ENCODE measurements around the gene PADI4. TPM values are rescaled to one million over a fixed set of nuclear protein-coding genes. Genes with fewer than 3 reads are reported as not detected.

PADI4 gene
- total RNA-seq, 1 experiment from 2014 or later: 7.7 TPM

- TF ChIP-seq EZH2 (IDR thresholded peaks at IDR 0.05; ENCODE audit: low read depth): no peak
- TF ChIP-seq CTCF (conservative IDR thresholded peaks at IDR 0.05): no peak
- no peaks in the 10 kb centered on the region for H3K79me2 ChIP-seq (ENCODE audit: low read depth)
- H3K27me3 ChIP-seq (ENCODE audit: insufficient read depth, low read depth): no peaks in the 10 kb centered on the region
- ChIA-PET CTCF (no interaction called here), POLR2A (ENCODE audit: unreplicated experiment) (no interaction called here)
- H4K20me1 ChIP-seq (ENCODE audit: insufficient read depth): no peaks in the 10 kb centered on the region
- no TSS peak for BruUV-seq (replicated peaks)
- H3K27ac ChIP-seq: no peak overlapping the region
- peaks cover 43% of the 10 kb centered on the region for H3F3A ChIP-seq (ENCODE audit: insufficient read depth, low read depth)
- intact Hi-C loops (cut with micrococcal nuclease; ENCODE audit: unreplicated experiment): no loop called here
- H3K9me2 ChIP-seq (ENCODE audit: insufficient read depth): no peaks in the 10 kb centered on the region
- no peak overlapping the region for H3K4me2 ChIP-seq
- no peaks in the 10 kb centered on the region for H3K36me3 ChIP-seq (ENCODE audit: low read depth)
- DNase-seq: no peak
- peaks cover 73% of the 10 kb centered on the region for H3K4me1 ChIP-seq (replicated peaks; ENCODE audit: insufficient read depth)
- no peaks in the 10 kb centered on the region for H3K9me3 ChIP-seq (ENCODE audit: insufficient read depth, low read depth)
- H3K4me3 ChIP-seq: no peak overlapping the region
- H2AFZ ChIP-seq: no peak overlapping the region
These were observed 668 bp upstream of the PADI4 start for GRCh38 chr1:17307329-17307728.

- no peak overlapping the region for H2AFZ ChIP-seq
- H3K4me2 ChIP-seq: peak overlapping the region; percentile 67
- BruUV-seq (replicated peaks): no TSS peak
- H3K9me2 ChIP-seq (ENCODE audit: insufficient read depth): no peaks in the 10 kb centered on the region
- H3K9me3 ChIP-seq (ENCODE audit: insufficient read depth, low read depth): no peaks in the 10 kb centered on the region
- no peaks in the 10 kb centered on the region for H4K20me1 ChIP-seq (ENCODE audit: insufficient read depth)
- peaks cover 34% of the 10 kb centered on the region; the same call in 1 of the 2 replicates for H3F3A ChIP-seq (ENCODE audit: insufficient read depth, low read depth)
- ChIA-PET POLR2A (ENCODE audit: unreplicated experiment) (interaction anchor here (0.6 kb wide), 1 partner anchor 16 kb away, joined by 27 read pairs; no protein-coding TSS in a partner anchor), CTCF (no interaction called here)
- H3K36me3 ChIP-seq (ENCODE audit: low read depth): no peaks in the 10 kb centered on the region
- H3K27me3 ChIP-seq (ENCODE audit: insufficient read depth, low read depth): no peaks in the 10 kb centered on the region
- H3K27ac ChIP-seq: no peak overlapping the region
- H3K79me2 ChIP-seq (ENCODE audit: low read depth): no peaks in the 10 kb centered on the region
- no peak for DNase-seq
- intact Hi-C loops (cut with micrococcal nuclease; ENCODE audit: unreplicated experiment): no loop called here
- peaks cover 64% of the 10 kb centered on the region for H3K4me1 ChIP-seq (replicated peaks; ENCODE audit: insufficient read depth)
- TF ChIP-seq CTCF (conservative IDR thresholded peaks at IDR 0.05) (no peak), EZH2 (IDR thresholded peaks at IDR 0.05; ENCODE audit: low read depth) (no peak)
- H3K4me3 ChIP-seq: peak overlapping the region; percentile 29; the same call in 1 of the 2 replicates
These were observed 596 bp downstream of the PADI4 start for GRCh38 chr1:17308593-17308992.

GRCh38 chr1:17309426-17310067, 1.6 kb downstream of the PADI4 start:
- no peak for TF ChIP-seq CTCF (conservative IDR thresholded peaks at IDR 0.05)
- TF ChIP-seq EZH2 (IDR thresholded peaks at IDR 0.05; ENCODE audit: low read depth): no peak
- no peaks in the 10 kb centered on the region for H3K36me3 ChIP-seq (ENCODE audit: low read depth)
- H3K4me1 ChIP-seq (replicated peaks; ENCODE audit: insufficient read depth): peaks cover 54% of the 10 kb centered on the region
- no peaks in the 10 kb centered on the region for H3K9me3 ChIP-seq (ENCODE audit: insufficient read depth, low read depth)
- ChIA-PET POLR2A (ENCODE audit: unreplicated experiment) (no interaction called here), CTCF (no interaction called here)
- peaks cover 26% of the 10 kb centered on the region; the same call in 1 of the 2 replicates for H3F3A ChIP-seq (ENCODE audit: insufficient read depth, low read depth)
- no peak for DNase-seq
- no peaks in the 10 kb centered on the region for H4K20me1 ChIP-seq (ENCODE audit: insufficient read depth)
- H2AFZ ChIP-seq: no peak overlapping the region
- no peaks in the 10 kb centered on the region for H3K9me2 ChIP-seq (ENCODE audit: insufficient read depth)
- intact Hi-C loops (cut with micrococcal nuclease; ENCODE audit: unreplicated experiment): no loop called here
- no peak overlapping the region; the same call in 1 of the 2 replicates for H3K4me3 ChIP-seq
- BruUV-seq (replicated peaks): no TSS peak
- no peaks in the 10 kb centered on the region for H3K79me2 ChIP-seq (ENCODE audit: low read depth)
- no peak overlapping the region for H3K27ac ChIP-seq
- H3K27me3 ChIP-seq (ENCODE audit: insufficient read depth, low read depth): no peaks in the 10 kb centered on the region
- H3K4me2 ChIP-seq: peak overlapping the region; percentile 67
